H1 (cell line): ENCODE data around the gene ADARB2.

Experiments used
- ATF3 ChIP-seq: IDR thresholded peaks from 2 replicates; pipeline ENCODE4 v1.6.1; 2011; ENCODE audit warnings: low read depth, mild to moderate bottlenecking, low read length; ENCODE audit not compliant: insufficient read depth
- CTCF ChIP-seq, 3 experiments: IDR thresholded peaks; 1 replicate in 2 of 3; 2 replicates in 1 of 3; pipeline versions ENCODE4 v1.5.1 to v1.6.1; 2011; ENCODE audit warnings: low read length in 3 of 3, mild to moderate bottlenecking in 3 of 3, inconsistent platforms in 2 of 3, low read depth in 1 of 3, moderate library complexity in 1 of 3; ENCODE audit not compliant: insufficient read depth in 1 of 3; ENCODE audit errors: control extremely low read depth in 1 of 3
- EZH2 ChIP-seq: fragments of 200-600 bp; sonication (generic); IDR thresholded peaks from 2 replicates; pipeline ENCODE4 v1.7.1; 2012; ENCODE audit warnings: low read depth, mild to moderate bottlenecking, moderate library complexity, low read length, inconsistent platforms; ENCODE audit not compliant: severe bottlenecking
- FOSL1 ChIP-seq: IDR thresholded peaks from 2 replicates; pipeline ENCODE4 v1.6.1; 2011; ENCODE audit warnings: mild to moderate bottlenecking, low read depth, low read length, moderate library complexity; ENCODE audit not compliant: insufficient read depth
- JUND ChIP-seq: IDR thresholded peaks from 2 replicates; pipeline ENCODE4 v1.6.1; 2011; ENCODE audit warnings: mild to moderate bottlenecking, improper control_type of control experiment, low read length
- NRF1 ChIP-seq: IDR thresholded peaks from 2 replicates; pipeline ENCODE4 v1.6.1; 2011; ENCODE audit warnings: mild to moderate bottlenecking, low read depth, low read length, improper control_type of control experiment
- POLR2A ChIP-seq, 2 experiments: IDR thresholded peaks; 1 replicate in 1 of 2; 2 replicates in 1 of 2; pipeline ENCODE4 v1.6.1; 2011; ENCODE audit warnings: low read depth in 2 of 2, low read length in 2 of 2, mild to moderate bottlenecking in 2 of 2; ENCODE audit errors: control extremely low read depth in 1 of 2
- SAP30 ChIP-seq: fragments of 300-600 bp; sonication (generic); IDR thresholded peaks from 2 replicates; pipeline ENCODE4 v1.7.1; 2012; ENCODE audit warnings: low read length, moderate library complexity, mild to moderate bottlenecking, inconsistent platforms; ENCODE audit not compliant: insufficient read depth, insufficient replicate concordance

- TF ChIP-seq CTCF (IDR thresholded peaks at IDR 0.05; ENCODE audit: control extremely low read depth in 1 of 3, insufficient read depth in 1 of 3, low read depth in 1 of 3, low read length in 3 of 3) (no peak), FOSL1 (no peak), EZH2 (no peak), NRF1 (no peak), SAP30 (no peak), POLR2A (IDR thresholded peaks at IDR 0.05; ENCODE audit: control extremely low read depth in 1 of 2, low read depth in 2 of 2, low read length in 2 of 2) (no peak), ATF3 (no peak), JUND (no peak)
These were observed 359.5 kb downstream of the ADARB2 start for GRCh38 chr10:1377740-1378397.
